Psoas muscle (tissue), 8 donors: ENCODE data around the gene HS6ST2. TPM values are rescaled to one million over a fixed set of nuclear protein-coding genes. Genes with fewer than 3 reads are reported as not detected.

Source experiments
- ATAC-seq, 4 donors: fragments of 200-7000 bp; cut with Tn5 transposase; one replicate each; pipeline ENCODE4 v1.9.1; 2020; ENCODE audit warnings: moderate library complexity in 3 of 4, mild to moderate bottlenecking in 2 of 4
- DNase-seq, 2 donors: peaks; one replicate each; pipeline ENCODE4 v3.0.0-alpha.2; 2020
- H3K27ac ChIP-seq: fragments of 200-600 bp; one replicate; pipeline ENCODE4 v1.8.0; 2022
- H3K27me3 ChIP-seq, 3 donors: fragments of 200-600 bp in 1 of 3; one replicate each; pipeline versions ENCODE4 v1.6.1 to v1.8.0; 2013 to 2022; ENCODE audit warnings: low read length in 2 of 3, mild to moderate bottlenecking in 2 of 3, moderate library complexity in 1 of 3; ENCODE audit not compliant: insufficient read depth in 3 of 3
- H3K36me3 ChIP-seq, 2 donors: fragments of 200-600 bp in 1 of 2; one replicate each; pipeline versions ENCODE4 v1.6.1 to v1.8.0; 2013 to 2022; ENCODE audit warnings: low read depth in 1 of 2, mild to moderate bottlenecking in 1 of 2, moderate library complexity in 1 of 2; ENCODE audit not compliant: insufficient read depth in 1 of 2
- H3K4me1 ChIP-seq: fragments of 200-600 bp; one replicate; pipeline ENCODE4 v1.8.0; 2022
- H3K4me3 ChIP-seq: fragments of 200-600 bp; one replicate; pipeline ENCODE4 v1.8.0; 2022; ENCODE audit warnings: mild to moderate bottlenecking
- H3K9me3 ChIP-seq: fragments of 200-600 bp; one replicate; pipeline ENCODE4 v1.8.0; 2022
- WGBS, 3 donors: extraction: QIAGEN DNeasy Blood & Tissue Kit; methylation state at CpG; one replicate each; pipeline versions ENCODE4 v1.1.6 to v1.1.7; 2013; 5-methylcytosine and 5-hydroxymethylcytosine counted together
- intact Hi-C, 2 donors: fragments of 100-400 bp; cut with DNase I; formaldehyde crosslinking; loops; one replicate each; pipeline versions ENCODE4 v1.11.0 to v1.14.2; 2022
- polyA plus RNA-seq, 3 donors: library from polyadenylated mRNA; stranded (reverse); fragments of 200-250 nt; gene quantifications; one replicate each; pipeline ENCODE4 v1.2.3, GENCODE V29; 2013
- total RNA-seq, 4 donors: library from RNA; stranded (reverse); fragmentation: NEBNext Ultra II Directional in 2 of 4; extraction: Animal tissue kit (Norgen Biotek cat#: 25700) in 2 of 4; gene quantifications; one replicate each; pipeline versions ENCODE4 v1.2.1 to v1.2.4, GENCODE V29; 2021 to 2023
- TF ChIP-seq, protein P1 (sequence below): fragments of 200-600 bp; IDR thresholded peaks from one replicate; pipeline ENCODE4 v1.8.0; 2022; ENCODE audit warnings: antibody characterized with exemption
- donor health status: healthy with polysubstance abuse.
- donor health status: DM: no; HTN: no; CAD: no; lungs with moderate emphysema.
- donor health status: Bipolar disorder and iron deficiency.
- donor health status: healthy.
- donor health status: DM: yes; HTN: yes; CAD: no.
- donor health status: DM: no; HTN: no; CAD: no.
- donor health status: DM: no; HTN: no; CAD: no.
- donor health status: DM: yes; HTN: yes; CAD: no.

HS6ST2 gene
- total and polyA plus RNA-seq, 7 donors: 0.30 to 10.0 (median 1.3) TPM

GRCh38 chrX:132968296-132968949 lies 10.0 kb upstream of the HS6ST2 start:
- Histone ChIP-seq H3K27me3 (peaks cover 0 to 11% (median 0%) of the 10 kb centered on the region in 3 donors), H3K27ac (no peak overlapping the region)
- 22 to 38% (median 25%) methylated on average over 6 of the region's 6 CpGs for WGBS, 3 donors

DNA sequence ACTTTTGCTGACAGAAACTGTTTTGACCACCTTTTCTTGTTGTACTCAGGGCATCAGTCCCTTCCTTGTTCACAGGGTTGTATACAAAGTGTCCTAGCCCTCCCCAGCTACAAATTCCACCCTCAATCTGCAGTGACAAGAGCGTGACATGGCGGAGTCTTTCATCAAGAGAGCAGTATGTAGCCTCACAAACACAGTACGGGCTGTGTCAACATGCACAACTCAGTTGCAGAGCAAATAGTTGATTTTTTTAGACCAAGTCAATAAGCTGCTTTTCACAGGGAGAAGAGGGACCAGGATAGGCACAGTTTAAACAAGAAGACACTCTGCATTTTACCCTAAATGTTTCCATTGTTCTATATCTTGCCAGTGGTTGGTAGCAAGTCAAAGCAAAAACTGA lies 8.6 kb upstream of the HS6ST2 start:
- no peaks in the 10 kb centered on the region for H3K9me3 ChIP-seq
- 64 to 100% (median 93%) methylated on average over 3 of the region's 3 CpGs for WGBS, 3 donors
- no peak overlapping the region for H3K4me3 ChIP-seq
- no peaks in the 10 kb centered on the region for H3K4me1 ChIP-seq
- intact Hi-C loops: loop anchor here in 1 of 2 donors (10.0 kb wide), 1 partner anchor 708 kb away; no protein-coding TSS in a partner anchor
- no peaks in the 10 kb centered on the region for H3K36me3 ChIP-seq
- TF ChIP-seq, protein P1, sequence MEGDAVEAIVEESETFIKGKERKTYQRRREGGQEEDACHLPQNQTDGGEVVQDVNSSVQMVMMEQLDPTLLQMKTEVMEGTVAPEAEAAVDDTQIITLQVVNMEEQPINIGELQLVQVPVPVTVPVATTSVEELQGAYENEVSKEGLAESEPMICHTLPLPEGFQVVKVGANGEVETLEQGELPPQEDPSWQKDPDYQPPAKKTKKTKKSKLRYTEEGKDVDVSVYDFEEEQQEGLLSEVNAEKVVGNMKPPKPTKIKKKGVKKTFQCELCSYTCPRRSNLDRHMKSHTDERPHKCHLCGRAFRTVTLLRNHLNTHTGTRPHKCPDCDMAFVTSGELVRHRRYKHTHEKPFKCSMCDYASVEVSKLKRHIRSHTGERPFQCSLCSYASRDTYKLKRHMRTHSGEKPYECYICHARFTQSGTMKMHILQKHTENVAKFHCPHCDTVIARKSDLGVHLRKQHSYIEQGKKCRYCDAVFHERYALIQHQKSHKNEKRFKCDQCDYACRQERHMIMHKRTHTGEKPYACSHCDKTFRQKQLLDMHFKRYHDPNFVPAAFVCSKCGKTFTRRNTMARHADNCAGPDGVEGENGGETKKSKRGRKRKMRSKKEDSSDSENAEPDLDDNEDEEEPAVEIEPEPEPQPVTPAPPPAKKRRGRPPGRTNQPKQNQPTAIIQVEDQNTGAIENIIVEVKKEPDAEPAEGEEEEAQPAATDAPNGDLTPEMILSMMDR: no peak
- H3K27me3 ChIP-seq: peaks cover 0 to 11% (median 0%) of the 10 kb centered on the region in 3 donors
- DNase-seq: no peak
- ATAC-seq: no peak
- H3K27ac ChIP-seq: no peak overlapping the region

More at GRCh38 chrX:132968296-132968949, 10.0 kb upstream of the HS6ST2 start:
- peak; percentile 68 to 84 (median 79) for ATAC-seq
- TF ChIP-seq, protein P1: no peak
- no peaks in the 10 kb centered on the region for H3K9me3 ChIP-seq
- no peaks in the 10 kb centered on the region for H3K36me3 ChIP-seq
- no peak for DNase-seq
- no peak overlapping the region for H3K4me3 ChIP-seq
- intact Hi-C loops: loop anchor here in 1 of 2 donors (10.0 kb wide), 1 partner anchor 706 kb away; no protein-coding TSS in a partner anchor
- H3K4me1 ChIP-seq: no peaks in the 10 kb centered on the region

GRCh38 chrX:132965461-132965860 lies 7.0 kb upstream of the HS6ST2 start:
- no peaks in the 10 kb centered on the region for H3K36me3 ChIP-seq
- peaks cover 0 to 21% (median 0%) of the 10 kb centered on the region in 3 donors for H3K27me3 ChIP-seq
- DNase-seq (no peak), ATAC-seq (no peak)
- no peak overlapping the region for H3K4me3 ChIP-seq
- H3K9me3 ChIP-seq: no peaks in the 10 kb centered on the region
- intact Hi-C loops: loop anchor here in 1 of 2 donors (10.0 kb wide), 1 partner anchor 709 kb away; no protein-coding TSS in a partner anchor
- H3K4me1 ChIP-seq: no peaks in the 10 kb centered on the region
- TF ChIP-seq, protein P1: no peak
- no peak overlapping the region for H3K27ac ChIP-seq
- WGBS, 3 donors: 70 to 91% (median 90%) methylated on average over 4 of the region's 4 CpGs

DNA sequence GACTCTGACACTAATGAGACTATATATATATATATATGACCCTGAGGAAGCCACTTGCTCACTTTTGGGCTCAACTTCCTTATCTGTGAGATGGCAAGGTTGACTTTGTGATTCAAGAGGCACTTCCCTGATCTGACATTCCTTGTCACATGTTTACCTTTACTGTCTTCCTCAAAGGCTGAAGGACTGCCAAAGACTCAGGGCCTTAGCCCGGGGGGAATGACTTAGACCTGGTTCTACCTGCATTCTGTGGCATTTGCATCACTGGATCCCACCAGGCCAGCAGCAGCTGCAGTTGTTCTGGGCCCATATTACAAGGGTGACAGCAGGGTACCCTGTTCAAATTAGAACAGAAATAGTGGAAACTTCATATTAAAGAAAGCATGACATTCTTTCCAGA lies 3.1 kb upstream of the HS6ST2 start:
- intact Hi-C loops: loop anchor here in 1 of 2 donors (10.0 kb wide), 1 partner anchor 713 kb away; no protein-coding TSS in a partner anchor

More for the DNA sequence above, 3.1 kb upstream of the HS6ST2 start:
- H3K27ac ChIP-seq: no peak overlapping the region
- H3K27me3 ChIP-seq: peaks cover 0 to 45% (median 0%) of the 10 kb centered on the region in 3 donors
- DNase-seq (no peak), ATAC-seq (no peak)
- WGBS, 3 donors: 42 to 89% (median 83%) methylated on average over 1 of the region's 1 CpG
- TF ChIP-seq, protein P1: no peak
- no peaks in the 10 kb centered on the region for H3K4me1 ChIP-seq
- H3K9me3 ChIP-seq: no peaks in the 10 kb centered on the region
- H3K36me3 ChIP-seq: no peaks in the 10 kb centered on the region
- H3K4me3 ChIP-seq: no peak overlapping the region
